Stimulated activated CD4-positive, alpha-beta T cell treated with anti-CD3 and anti-CD28 coated beads, Interleukin-1b, Interleukin-23, amount 100 ng/mL, for 24 hours (primary cell): ENCODE data around the gene INSYN1.
"Not testable (repeated sequence)": the region's sequence is repeated elsewhere in the genome, so short reads cannot be mapped to it uniquely, and the experiment has no call there.

Experiments used
- DNase-seq, 4 experiments: peaks; one replicate each; pipeline ENCODE4 v3.0.0-alpha.2; 2020; ENCODE audit warnings: low read depth in 4 of 4, low spot score in 1 of 4

Gene INSYN1

GRCh38 chr15:73750438-73750837, 2.7 kb downstream of the INSYN1 start:
- DNase-seq, result no peak

- DNase-seq, result no peak
Measured at GRCh38 chr15:73749971-73750370, 3.2 kb downstream of the INSYN1 start.

GRCh38 chr15:73749533-73749932, 3.6 kb downstream of the INSYN1 start:
- no peak for DNase-seq

GRCh38 chr15:73748730-73749129, 4.4 kb downstream of the INSYN1 start:
- DNase-seq, result no peak

GRCh38 chr15:73747847-73748590, 5.1 kb downstream of the INSYN1 start:
- no peak for DNase-seq

GRCh38 chr15:73746883-73747282, 6.3 kb downstream of the INSYN1 start:
- DNase-seq, result no peak

GRCh38 chr15:73746261-73746660, 6.9 kb downstream of the INSYN1 start:
- DNase-seq, result no peak

GRCh38 chr15:73745073-73745472, 8.1 kb downstream of the INSYN1 start:
- DNase-seq, result no peak

GRCh38 chr15:73744293-73744692, 8.9 kb downstream of the INSYN1 start:
- DNase-seq, result no peak

GRCh38 chr15:73741321-73741836, 11.8 kb downstream of the INSYN1 start:
- DNase-seq, result no peak

- no peak for DNase-seq
Measured at GRCh38 chr15:73740152-73741048, 12.8 kb downstream of the INSYN1 start.

- DNase-seq, result no peak
Measured at GRCh38 chr15:73737535-73737934, 15.6 kb downstream of the INSYN1 start.

- no peak for DNase-seq
Measured at GRCh38 chr15:73732930-73733329, 20.2 kb downstream of the INSYN1 start.

- DNase-seq, result not testable (repeated sequence)
Measured at GRCh38 chr15:73732051-73732450, 21.1 kb downstream of the INSYN1 start.

GRCh38 chr15:73727330-73727976, 25.7 kb downstream of the INSYN1 start:
- DNase-seq, result no peak

GRCh38 chr15:73724212-73724611, 28.9 kb downstream of the INSYN1 start:
- no peak for DNase-seq

- no peak for DNase-seq
Measured at GRCh38 chr15:73723191-73723590, 30.0 kb downstream of the INSYN1 start.

- no peak for DNase-seq
Measured at GRCh38 chr15:73722425-73722824, 30.7 kb downstream of the INSYN1 start.

- no peak for DNase-seq
Measured at GRCh38 chr15:73718694-73719093, 34.5 kb downstream of the INSYN1 start.

GRCh38 chr15:73717802-73718201, 35.3 kb downstream of the INSYN1 start:
- DNase-seq, result no peak

- no peak for DNase-seq
Measured at GRCh38 chr15:73717206-73717605, 35.9 kb downstream of the INSYN1 start.

GRCh38 chr15:73716417-73716816, 36.7 kb downstream of the INSYN1 start:
- no peak for DNase-seq
